COLO668 (cell line): ENCODE results near the gene PREX1.
"Not testable (repeated sequence)": the region's sequence is repeated elsewhere in the genome, so short reads cannot be mapped to it uniquely, and the experiment has no call there.

Experiments
- DNase-seq: peaks from one replicate; lab custom pipeline; 2025; ENCODE audit not compliant: unreplicated experiment; lab: John Stamatoyannopoulos, UW

The PREX1 gene

GRCh38 chr20:48826883-48827771, 672 bp downstream of the PREX1 start:
- DNase-seq: no peak

DNA sequence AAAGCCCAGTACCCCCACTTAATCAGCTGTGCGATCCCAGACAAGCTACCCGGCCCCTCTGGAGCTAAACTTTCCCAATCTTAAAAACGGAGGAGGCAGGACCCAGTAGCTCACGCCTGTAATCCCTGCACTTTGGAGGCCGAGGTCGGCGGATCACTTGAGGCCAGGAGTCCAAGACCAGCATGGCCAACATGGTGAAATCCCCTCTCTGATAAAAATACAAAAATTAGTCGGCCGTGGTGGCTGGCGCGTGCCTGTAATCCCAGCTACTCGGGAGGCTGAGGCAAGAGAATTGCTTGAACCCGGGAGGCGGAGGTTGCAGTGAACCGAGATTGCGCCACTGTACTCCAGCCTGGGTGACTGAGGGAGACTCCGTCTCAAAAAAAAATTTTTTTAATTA, 1.3 kb downstream of the PREX1 start:
- DNase-seq: not testable (repeated sequence)

DNA sequence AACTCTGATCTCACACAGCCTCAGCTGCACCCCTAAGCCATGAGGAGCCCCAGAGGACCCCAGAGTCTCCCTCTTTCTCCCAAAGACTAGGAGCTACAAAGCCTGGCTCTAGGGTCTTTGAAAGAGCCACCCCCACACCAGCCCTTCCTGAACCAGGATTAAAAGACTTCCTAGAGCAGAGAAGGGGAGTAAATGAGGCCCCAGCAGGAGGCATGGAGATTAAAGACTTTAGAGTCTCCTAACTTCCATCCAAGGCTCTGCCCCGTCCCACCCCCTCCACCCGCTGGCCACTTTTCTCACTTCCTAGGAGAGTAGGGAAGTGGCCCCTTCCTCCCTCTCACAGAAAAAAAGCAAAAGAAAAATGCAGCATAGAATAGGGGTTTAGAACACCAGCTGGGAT, 1.7 kb downstream of the PREX1 start:
- DNase-seq: no peak

DNA sequence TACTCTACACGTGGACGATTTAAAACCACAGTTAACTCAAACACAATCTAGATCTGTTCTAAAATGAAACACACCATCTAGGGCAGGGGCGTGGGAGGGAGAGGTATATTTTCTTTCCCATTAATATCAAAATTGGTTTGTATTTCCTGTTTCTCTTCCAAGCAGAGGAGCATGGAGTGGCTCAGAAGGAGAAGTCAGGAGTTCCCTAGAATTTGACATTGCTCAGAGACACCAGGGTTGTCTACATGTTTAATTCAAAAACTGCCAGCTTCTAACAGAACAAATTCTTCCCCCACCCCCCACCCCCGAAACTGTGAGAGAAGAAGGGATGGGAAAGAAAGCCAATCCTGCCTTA, 2.3 kb downstream of the PREX1 start:
- no peak for DNase-seq

DNA sequence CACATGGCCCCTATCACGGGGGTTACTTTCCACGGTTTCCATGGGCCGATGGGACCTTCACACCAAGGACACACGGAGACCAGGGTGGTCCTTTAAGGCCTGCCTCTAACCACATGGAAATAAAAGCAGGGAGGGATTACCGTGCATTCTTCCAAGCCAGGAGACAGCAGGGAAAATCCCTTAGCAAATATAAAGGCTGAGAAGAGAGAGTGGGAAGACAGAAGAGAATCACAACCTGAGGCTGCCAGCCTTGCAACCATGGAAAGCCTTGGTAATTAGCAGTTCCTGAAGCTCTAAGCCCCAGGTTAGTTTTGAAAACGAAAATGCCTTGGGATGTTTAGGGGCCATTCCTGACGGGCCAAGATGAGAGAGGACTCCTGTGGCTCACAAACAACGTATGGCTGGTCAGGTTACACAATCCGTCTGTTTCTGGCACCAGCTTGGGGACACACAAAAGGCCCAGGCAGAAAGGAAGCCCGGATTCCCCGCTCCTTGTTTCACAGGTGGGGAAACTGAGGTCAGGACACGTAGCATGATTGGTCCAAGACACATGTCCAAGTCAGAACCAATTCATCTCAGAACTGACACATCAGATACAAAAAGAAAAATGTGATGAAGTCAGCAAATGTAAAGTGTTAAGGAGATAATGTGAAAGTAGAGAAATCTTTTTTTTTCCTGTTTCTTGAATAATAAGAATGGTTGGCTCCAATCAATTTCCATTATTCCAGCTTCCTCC, 2.8 kb downstream of the PREX1 start:
- no peak for DNase-seq

GRCh38 chr20:48823960-48824498, 3.8 kb downstream of the PREX1 start:
- DNase-seq: no peak

GRCh38 chr20:48823476-48823875, 4.3 kb downstream of the PREX1 start:
- no peak for DNase-seq

GRCh38 chr20:48822879-48823385, 4.9 kb downstream of the PREX1 start:
- DNase-seq: no peak

- no peak for DNase-seq
Measured at GRCh38 chr20:48822178-48822577, 5.6 kb downstream of the PREX1 start.

GRCh38 chr20:48821261-48821920, 6.4 kb downstream of the PREX1 start:
- DNase-seq: no peak

- no peak for DNase-seq
Measured at GRCh38 chr20:48820649-48820973, 7.2 kb downstream of the PREX1 start.

DNA sequence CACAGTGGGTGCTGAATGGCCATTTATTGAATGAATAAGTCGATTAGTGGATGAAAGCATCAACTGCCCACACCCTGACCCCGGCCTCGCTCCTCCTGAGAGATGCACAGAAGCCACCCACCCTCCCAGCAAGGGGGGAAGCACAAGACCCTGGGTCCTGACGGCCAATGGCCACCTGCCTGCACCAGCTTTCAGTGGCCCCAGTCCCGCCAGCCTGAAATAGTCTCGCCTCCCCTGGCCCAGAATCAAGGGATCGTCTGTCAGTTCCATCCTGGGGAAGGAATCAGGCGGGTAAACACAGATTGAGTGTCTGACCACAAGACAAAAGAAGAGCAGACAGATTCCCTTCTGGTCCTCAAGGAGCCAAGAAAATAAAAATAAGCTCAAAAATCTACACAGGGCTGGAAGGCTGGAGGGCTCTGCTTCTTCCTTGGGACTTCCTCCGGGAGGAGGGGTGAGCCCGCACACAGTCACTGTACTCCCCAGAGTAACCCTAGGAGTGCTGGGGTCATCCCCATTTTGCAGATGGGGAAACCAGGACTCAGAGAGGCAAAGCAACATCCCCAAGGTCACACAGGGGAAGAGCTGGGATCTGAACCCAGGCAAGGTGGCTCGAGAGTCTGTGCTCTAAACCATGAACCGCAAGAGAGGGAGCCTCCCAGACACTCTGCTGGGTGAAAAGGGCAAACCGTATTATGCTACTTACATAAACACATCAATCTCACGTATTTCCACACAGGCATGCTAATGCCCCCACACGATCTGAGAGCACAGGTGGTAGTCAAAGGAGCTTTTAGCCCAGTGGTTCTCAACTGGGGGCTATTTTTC, 7.8 kb downstream of the PREX1 start:
- no peak for DNase-seq

DNA sequence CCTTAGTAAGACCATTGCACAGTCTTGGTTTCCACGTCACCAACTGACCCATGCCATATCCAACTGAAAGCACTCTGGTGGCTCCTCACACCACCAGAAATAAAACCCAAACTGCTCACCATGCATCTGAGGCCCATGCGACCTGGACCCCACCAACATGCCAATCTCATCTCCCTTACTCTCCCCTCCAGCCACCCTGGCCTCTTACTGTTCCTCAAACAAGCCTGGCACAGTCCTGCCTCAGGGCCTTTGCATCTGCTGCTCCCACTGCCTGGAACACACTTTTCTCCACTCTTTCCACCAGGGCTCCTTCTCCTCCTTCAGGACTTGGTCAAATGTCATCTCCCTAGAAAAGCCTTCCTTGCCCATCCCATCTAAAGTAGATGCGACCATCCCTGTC, 8.7 kb downstream of the PREX1 start:
- DNase-seq: no peak

DNA sequence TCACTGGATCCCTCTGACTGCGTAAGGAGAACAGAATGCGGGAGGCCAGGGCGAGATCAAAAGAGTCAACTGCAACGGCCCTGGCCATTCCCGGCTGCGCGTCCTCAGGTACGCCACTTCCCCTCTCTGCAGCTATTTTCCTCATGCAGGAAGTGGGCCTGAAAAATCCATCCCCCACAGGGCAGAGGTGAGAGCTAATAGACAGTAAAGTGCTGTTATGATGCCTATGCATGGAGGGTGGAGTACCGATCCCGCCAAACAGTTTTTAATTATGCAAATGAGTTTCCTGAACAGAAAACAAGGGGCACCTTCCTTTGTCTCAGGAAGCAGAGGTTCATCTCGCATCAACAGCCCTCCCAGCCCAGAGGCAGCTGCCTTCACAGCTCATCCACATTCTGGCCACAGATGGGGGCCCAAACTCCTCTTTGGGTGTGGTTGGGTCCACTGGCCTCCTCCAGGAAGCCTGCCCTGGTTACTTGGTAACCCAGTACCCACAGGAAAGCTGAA, 9.3 kb downstream of the PREX1 start:
- DNase-seq: no peak

- no peak for DNase-seq
Measured at GRCh38 chr20:48818031-48818370, 9.8 kb downstream of the PREX1 start.

DNA sequence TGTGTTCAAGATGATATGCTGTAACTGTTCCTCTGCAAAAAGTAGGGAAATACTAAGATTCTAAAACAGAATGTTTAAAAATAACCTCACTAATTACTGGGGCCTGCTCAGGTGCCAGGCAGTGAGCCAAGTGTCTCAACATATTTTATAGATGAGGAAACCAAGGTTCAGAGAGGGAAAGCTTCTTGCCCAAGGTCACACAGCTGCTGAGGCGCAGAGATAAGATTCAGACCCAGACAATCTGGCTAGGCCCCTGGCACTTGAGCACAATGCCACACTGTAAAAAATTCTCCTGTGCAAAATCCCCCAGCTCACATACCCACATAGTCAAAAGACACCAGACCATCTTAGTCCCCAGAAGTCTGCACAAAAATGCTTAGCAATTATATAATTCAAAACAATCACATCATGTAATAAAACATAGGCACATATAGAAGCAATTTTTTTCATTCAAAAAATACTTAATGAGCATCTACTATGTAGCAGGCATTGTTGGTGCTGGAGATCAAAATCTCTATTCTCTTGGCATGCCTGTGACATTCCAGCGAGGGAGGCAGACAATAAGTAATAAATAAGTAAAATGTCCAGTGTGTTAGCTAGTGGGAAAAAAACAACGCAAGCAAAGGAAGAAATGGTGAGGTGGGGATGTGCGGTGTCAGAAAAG, 10.3 kb downstream of the PREX1 start:
- DNase-seq: no peak

DNA sequence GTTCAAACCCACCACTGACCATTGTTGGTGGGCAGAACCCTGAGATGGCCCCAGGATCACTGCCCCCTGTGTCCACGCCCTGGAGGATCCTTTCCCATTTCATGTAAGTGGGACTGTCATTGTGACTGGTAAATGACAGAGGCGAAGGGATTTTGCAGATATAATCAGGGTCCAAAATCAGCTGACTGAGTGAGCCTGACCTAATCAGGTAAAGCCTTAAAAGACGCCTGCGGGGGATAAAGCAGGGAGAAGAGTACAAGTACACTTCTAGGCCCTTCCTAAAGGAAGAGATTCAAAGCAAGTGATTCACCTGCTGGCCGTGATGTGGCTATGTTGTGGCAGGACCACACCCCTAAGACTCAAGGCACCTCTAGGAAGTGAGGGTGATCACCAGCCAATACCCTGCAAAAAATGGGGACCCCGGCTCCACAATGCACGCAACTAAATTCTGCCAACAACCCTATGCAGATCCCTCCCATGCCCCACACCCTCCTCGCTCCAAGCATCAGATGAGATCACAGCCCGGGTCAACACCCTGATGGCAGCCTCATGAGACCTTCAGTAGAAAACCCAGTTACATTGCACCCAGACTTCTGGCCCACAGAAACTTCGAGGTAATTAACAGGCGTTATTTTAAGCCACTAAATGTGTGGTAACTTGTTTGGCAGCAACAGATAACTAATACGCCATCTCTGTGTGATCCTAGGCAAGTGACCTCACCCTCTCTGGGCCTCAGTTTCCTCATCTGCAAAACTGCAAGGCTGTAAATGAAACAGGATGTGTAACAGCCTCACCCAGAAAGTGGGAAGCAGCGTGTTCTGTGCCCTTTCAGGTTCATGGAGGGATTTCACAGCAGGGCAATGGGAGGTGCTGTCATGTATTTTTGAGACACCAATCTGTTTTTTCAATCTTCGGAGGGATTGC, 11.3 kb downstream of the PREX1 start:
- no peak for DNase-seq

DNA sequence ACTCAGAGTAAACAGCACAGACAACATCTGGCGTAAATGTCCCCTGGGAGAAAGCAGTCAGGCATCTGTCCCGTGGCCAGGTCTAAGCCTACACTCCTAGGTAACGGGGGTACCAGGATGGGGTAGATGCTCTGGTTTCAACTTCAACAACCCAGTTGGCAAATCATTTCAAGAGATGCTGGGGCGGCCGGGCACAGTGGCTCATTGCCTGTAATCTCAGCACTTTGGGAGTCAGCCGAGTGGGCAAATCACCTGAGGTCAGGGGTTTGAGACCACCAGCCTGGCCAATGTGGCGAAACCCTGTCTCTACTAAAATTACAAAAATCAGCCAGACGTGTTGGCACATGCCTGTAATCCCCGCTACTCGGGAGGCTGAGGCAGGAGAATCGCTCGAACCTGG, 12.3 kb downstream of the PREX1 start:
- no peak for DNase-seq

GRCh38 chr20:48814633-48815032, 13.2 kb downstream of the PREX1 start:
- no peak for DNase-seq
